ENCODE results near the gene PXK.

DNA sequence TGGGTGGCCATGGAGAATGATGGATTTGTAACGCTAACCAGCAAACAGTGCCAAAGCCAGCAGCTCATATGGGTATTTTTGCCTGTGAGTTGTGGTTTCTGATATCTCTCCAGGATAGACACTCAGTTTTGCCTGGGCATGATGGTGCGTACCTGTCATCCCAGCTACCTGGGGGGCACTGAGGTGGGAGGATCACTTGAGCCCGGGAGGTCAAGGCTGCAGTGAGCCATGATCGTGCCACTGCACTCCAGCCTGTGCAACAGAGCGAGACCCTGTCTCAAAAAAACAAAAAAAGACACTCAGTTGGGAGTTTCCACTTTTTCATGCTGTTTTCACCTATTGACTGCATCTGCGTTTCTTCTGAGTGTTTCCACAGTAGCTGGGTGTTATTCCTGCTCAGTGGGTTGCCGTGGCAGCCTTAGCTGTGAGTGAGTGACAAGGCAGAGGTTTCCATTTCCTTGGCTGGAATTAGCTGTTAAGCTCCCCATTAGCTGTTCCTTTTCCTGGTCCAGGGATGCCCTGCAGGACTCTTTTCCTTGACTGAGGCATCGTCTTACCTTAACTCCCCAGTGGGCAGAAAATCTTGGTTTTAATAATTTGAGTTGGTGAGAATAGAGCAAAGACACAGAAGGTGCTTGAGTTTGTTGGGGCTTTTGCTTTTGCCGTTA is 40.9 kb upstream of the PXK start:
- TF ChIP-seq CTCF (conservative IDR thresholded peaks at IDR 0.05; ENCODE audit: low read length): no peak
- TF ChIP-seq EZH2phosphoT487 (IDR thresholded peaks at IDR 0.05; ENCODE audit: borderline replicate concordance, low read depth, low read length): no peak

All from OCI-LY7 (cell line).